Lower lobe of right lung (tissue), 2 donors: ENCODE measurements around the gene DBX2. TPM values are rescaled to one million over a fixed set of nuclear protein-coding genes. Genes with fewer than 3 reads are reported as not detected.

Experiments
- ATAC-seq, 2 donors: fragments of 200-7000 bp; cut with Tn5 transposase; one replicate each; pipeline ENCODE4 v1.9.1; 2020 to 2022; ENCODE audit warnings: mild to moderate bottlenecking in 2 of 2, moderate library complexity in 2 of 2
- DNase-seq: peaks from one replicate; pipeline ENCODE4 v3.0.0-alpha.2; 2020
- H3K27ac ChIP-seq: fragments of 200-600 bp; one replicate; pipeline ENCODE4 v1.8.0; 2022
- H3K27me3 ChIP-seq: fragments of 200-600 bp; one replicate; pipeline ENCODE4 v1.8.0; 2022; ENCODE audit warnings: low read depth
- H3K36me3 ChIP-seq: fragments of 200-600 bp; one replicate; pipeline ENCODE4 v1.8.0; 2022; ENCODE audit warnings: mild to moderate bottlenecking
- H3K4me1 ChIP-seq: fragments of 200-600 bp; one replicate; pipeline ENCODE4 v1.8.0; 2022
- H3K4me3 ChIP-seq: fragments of 200-600 bp; one replicate; pipeline ENCODE4 v1.8.0; 2022; ENCODE audit warnings: mild to moderate bottlenecking
- H3K9me3 ChIP-seq: fragments of 200-600 bp; one replicate; pipeline ENCODE4 v1.8.0; 2022
- intact Hi-C: fragments of 100-400 bp; cut with DNase I; formaldehyde crosslinking; loops from one replicate; pipeline ENCODE4 v1.11.0; 2022
- total RNA-seq: library from RNA; stranded (reverse); fragmentation: NEBNext Ultra II Directional; extraction: Animal tissue kit (Norgen Biotek cat#: 25700); gene quantifications from one replicate; pipeline ENCODE4 v1.2.1, GENCODE V29; 2021
- TF ChIP-seq, protein P1 (sequence below): fragments of 200-600 bp; IDR thresholded peaks from one replicate; pipeline ENCODE4 v1.8.0; 2022; ENCODE audit warnings: antibody characterized with exemption, mild to moderate bottlenecking
- donor health status: DM: no; HTN: yes; CAD: no; lungs with severe emphysema.

Gene DBX2
- total RNA-seq, 1 donor from 2014 or later: 0.12 TPM

DNA sequence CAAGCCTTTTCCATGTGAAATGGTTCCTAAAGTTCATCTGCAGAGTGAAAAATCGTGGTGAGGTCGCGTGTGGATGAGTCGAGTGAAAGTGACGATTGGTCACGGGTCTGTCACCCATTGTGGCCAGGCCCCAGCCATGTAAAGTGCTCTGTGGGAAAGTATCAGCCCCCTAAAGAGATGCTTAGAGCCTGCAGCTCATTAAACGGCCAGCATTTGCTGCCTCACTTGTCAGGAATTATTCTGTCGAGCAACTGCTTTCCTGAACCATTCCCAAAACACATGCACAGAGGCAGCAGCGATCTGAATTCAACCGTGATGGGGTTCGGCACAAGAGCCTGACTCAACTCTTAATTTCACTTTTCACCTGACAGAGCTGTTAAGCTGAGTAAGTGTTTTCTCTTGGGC lies 16.0 kb downstream of the DBX2 start:
- no peaks in the 10 kb centered on the region for H3K27me3 ChIP-seq
- no peaks in the 10 kb centered on the region for H3K9me3 ChIP-seq
- no peak overlapping the region for H3K4me3 ChIP-seq
- no peak overlapping the region for H3K27ac ChIP-seq
- no peaks in the 10 kb centered on the region for H3K36me3 ChIP-seq
- DNase-seq (no peak), ATAC-seq (no peak)
- no peaks in the 10 kb centered on the region for H3K4me1 ChIP-seq
- TF ChIP-seq, protein P1, sequence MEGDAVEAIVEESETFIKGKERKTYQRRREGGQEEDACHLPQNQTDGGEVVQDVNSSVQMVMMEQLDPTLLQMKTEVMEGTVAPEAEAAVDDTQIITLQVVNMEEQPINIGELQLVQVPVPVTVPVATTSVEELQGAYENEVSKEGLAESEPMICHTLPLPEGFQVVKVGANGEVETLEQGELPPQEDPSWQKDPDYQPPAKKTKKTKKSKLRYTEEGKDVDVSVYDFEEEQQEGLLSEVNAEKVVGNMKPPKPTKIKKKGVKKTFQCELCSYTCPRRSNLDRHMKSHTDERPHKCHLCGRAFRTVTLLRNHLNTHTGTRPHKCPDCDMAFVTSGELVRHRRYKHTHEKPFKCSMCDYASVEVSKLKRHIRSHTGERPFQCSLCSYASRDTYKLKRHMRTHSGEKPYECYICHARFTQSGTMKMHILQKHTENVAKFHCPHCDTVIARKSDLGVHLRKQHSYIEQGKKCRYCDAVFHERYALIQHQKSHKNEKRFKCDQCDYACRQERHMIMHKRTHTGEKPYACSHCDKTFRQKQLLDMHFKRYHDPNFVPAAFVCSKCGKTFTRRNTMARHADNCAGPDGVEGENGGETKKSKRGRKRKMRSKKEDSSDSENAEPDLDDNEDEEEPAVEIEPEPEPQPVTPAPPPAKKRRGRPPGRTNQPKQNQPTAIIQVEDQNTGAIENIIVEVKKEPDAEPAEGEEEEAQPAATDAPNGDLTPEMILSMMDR: no peak
- intact Hi-C loops: no loop called here

DNA sequence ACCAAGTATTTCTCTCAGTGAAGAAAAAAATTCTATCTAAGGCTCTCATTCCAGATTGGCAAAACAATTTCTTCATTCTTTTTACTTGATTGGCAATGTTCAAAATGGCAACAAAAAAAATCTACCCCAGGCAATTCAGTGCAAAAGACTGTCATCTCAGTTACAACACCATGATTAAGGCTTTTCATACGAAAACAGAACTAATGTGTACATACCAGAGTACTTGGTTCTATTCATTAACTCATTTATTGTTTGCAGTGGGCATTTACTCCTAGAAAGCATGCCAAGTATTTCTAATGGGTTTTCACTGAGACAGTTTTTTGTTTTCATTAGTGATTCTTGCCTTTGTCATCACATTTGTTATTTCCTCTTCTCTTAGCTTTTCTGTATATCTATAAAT lies 33.0 kb downstream of the DBX2 start:
- H3K36me3 ChIP-seq: no peaks in the 10 kb centered on the region
- H3K4me1 ChIP-seq: no peaks in the 10 kb centered on the region
- no peaks in the 10 kb centered on the region for H3K27me3 ChIP-seq
- intact Hi-C loops: no loop called here
- TF ChIP-seq, protein P1: no peak
- H3K4me3 ChIP-seq: no peak overlapping the region
- no peaks in the 10 kb centered on the region for H3K9me3 ChIP-seq
- ATAC-seq (no peak), DNase-seq (no peak)
- H3K27ac ChIP-seq: no peak overlapping the region

DNA sequence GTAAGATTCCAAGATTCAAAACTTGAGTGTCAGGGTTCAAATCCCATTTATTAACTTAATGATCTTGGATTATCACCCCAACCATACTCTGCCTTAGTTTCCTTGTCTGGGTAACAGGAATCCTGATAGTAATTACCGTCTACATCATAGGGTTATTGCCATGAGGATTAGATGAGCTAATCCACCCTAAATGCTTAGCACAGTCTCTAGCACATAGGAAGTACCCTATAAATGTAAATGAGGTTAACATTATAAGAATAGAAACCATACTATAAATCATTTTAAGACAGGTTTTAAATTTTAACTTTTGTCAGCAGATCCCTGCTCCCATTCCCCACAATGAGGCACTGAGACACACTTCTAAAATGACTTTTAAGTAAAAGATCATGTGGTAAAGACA lies 36.5 kb downstream of the DBX2 start:
- no peaks in the 10 kb centered on the region for H3K9me3 ChIP-seq
- H3K4me1 ChIP-seq: no peaks in the 10 kb centered on the region
- TF ChIP-seq, protein P1: no peak
- H3K36me3 ChIP-seq: no peaks in the 10 kb centered on the region
- no peaks in the 10 kb centered on the region for H3K27me3 ChIP-seq
- no peak for ATAC-seq
- H3K27ac ChIP-seq: no peak overlapping the region
- H3K4me3 ChIP-seq: no peak overlapping the region
- DNase-seq: no peak
- intact Hi-C loops: no loop called here

DNA sequence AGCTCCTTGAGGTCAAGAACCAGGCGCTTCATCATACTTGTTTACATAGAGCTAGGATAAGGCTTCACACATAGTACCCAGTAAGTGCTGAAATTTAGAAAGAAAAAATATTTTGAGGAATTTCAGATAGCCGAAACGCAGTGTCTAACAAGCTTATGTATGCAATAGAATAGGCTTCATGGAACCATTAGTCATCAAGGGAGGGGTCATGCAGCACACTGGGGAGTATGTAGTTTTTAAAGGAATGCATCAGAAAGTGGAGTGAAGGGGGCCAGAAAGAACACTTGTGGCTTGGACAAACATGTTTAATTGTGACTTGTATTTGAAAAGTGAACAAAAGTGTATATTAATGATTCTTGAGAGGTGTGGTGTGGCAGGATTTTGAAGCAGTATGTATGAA lies 38.1 kb downstream of the DBX2 start:
- no peaks in the 10 kb centered on the region for H3K27me3 ChIP-seq
- H3K36me3 ChIP-seq: no peaks in the 10 kb centered on the region
- no peaks in the 10 kb centered on the region for H3K9me3 ChIP-seq
- no peak overlapping the region for H3K27ac ChIP-seq
- TF ChIP-seq, protein P1: no peak
- intact Hi-C loops: no loop called here
- H3K4me1 ChIP-seq: no peaks in the 10 kb centered on the region
- DNase-seq (no peak), ATAC-seq (no peak)
- no peak overlapping the region for H3K4me3 ChIP-seq

DNA sequence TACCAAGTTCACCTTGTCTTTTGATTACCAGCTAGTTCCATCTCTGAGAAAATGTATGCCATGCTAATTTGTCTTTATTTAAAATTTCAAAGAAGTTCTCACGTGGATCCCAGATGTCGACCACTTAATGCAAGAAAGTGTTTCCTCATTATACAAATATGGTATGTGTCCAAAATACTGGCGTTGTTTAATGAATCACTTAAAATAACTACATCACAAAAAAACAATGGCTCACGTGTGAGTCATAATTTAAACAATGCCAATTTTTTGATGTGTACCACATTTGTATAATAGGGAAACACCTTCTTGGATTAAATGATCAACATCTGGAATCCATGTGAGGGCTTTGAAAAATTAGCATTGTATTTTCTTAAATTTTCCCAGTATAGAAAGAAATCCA lies 40.8 kb downstream of the DBX2 start:
- intact Hi-C loops: no loop called here
- Histone ChIP-seq H3K4me1 (no peaks in the 10 kb centered on the region), H3K4me3 (no peak overlapping the region), H3K27me3 (no peaks in the 10 kb centered on the region), H3K27ac (no peak overlapping the region), H3K9me3 (no peaks in the 10 kb centered on the region), H3K36me3 (no peaks in the 10 kb centered on the region)
- ATAC-seq (no peak), DNase-seq (no peak)
- TF ChIP-seq, protein P1: no peak

DNA sequence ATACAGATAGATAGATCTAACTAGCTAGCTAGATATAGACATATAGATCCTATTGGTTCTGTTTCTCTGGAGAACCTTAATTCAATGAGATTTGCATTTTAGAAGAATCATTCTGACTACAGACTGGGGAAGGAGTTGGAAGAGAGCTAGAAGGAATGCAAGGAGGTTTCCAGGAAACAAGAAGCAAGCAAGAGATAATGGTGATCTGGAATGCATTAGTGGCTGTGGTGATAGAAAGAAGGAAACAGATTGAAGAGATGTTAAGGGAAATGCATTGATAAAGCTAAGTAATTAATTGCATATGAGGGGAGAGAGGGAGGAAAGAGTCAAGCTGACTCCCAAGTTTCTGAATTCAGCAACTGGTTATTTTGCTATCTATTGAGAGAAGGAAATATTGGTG lies 42.7 kb downstream of the DBX2 start:
- no peaks in the 10 kb centered on the region for H3K36me3 ChIP-seq
- no peaks in the 10 kb centered on the region for H3K4me1 ChIP-seq
- no peak overlapping the region for H3K27ac ChIP-seq
- H3K9me3 ChIP-seq: no peaks in the 10 kb centered on the region
- TF ChIP-seq, protein P1: no peak
- DNase-seq: no peak
- no peak overlapping the region for H3K4me3 ChIP-seq
- no peaks in the 10 kb centered on the region for H3K27me3 ChIP-seq
- intact Hi-C loops: no loop called here
- no peak for ATAC-seq
